GM12875 (cell line): ENCODE data around the gene REXO2.

Experiments used
- H3K4me3 ChIP-seq: one replicate; pipeline ENCODE4 v1.5.1; 2011; ENCODE audit warnings: low read depth, low read length, control low read depth
- TF ChIP-seq, protein P1 (sequence below): IDR thresholded peaks from 2 replicates; pipeline ENCODE4 v1.5.1; 2011; ENCODE audit warnings: low read depth, mild to moderate bottlenecking, control low read depth, inconsistent platforms, low read length, moderate library complexity, borderline replicate concordance; ENCODE audit not compliant: insufficient read depth

The REXO2 gene

DNA sequence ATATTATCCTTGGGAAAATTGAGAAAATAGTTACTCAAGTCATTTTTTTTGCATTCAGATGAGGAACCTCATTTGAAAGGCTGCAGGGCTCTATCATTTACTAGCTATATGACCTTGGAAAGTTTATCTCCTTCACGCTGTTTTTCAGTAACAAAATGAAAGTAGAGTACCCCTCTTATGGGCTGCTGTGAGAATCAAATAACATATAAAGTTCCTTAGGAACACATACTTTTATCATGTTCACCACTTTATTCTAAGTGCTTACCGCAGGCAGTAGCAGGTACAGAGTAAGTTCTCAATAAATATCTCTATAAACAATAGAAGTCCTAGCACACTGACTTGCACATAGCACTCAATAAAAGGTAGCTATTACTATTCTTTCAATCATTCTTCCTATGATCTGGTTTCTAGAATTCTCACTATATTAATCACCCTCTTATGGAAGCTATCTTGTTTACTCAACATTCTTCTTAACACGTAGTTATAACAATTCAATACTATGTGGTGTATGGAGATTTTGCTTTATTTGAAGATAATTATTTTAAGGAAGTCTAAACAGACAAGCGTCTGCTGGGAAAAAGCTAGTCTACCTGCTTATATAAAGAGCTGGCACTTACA is 40.9 kb upstream of the REXO2 start:
- no peak overlapping the region for H3K4me3 ChIP-seq
- TF ChIP-seq, protein P1, sequence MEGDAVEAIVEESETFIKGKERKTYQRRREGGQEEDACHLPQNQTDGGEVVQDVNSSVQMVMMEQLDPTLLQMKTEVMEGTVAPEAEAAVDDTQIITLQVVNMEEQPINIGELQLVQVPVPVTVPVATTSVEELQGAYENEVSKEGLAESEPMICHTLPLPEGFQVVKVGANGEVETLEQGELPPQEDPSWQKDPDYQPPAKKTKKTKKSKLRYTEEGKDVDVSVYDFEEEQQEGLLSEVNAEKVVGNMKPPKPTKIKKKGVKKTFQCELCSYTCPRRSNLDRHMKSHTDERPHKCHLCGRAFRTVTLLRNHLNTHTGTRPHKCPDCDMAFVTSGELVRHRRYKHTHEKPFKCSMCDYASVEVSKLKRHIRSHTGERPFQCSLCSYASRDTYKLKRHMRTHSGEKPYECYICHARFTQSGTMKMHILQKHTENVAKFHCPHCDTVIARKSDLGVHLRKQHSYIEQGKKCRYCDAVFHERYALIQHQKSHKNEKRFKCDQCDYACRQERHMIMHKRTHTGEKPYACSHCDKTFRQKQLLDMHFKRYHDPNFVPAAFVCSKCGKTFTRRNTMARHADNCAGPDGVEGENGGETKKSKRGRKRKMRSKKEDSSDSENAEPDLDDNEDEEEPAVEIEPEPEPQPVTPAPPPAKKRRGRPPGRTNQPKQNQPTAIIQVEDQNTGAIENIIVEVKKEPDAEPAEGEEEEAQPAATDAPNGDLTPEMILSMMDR, result no peak

DNA sequence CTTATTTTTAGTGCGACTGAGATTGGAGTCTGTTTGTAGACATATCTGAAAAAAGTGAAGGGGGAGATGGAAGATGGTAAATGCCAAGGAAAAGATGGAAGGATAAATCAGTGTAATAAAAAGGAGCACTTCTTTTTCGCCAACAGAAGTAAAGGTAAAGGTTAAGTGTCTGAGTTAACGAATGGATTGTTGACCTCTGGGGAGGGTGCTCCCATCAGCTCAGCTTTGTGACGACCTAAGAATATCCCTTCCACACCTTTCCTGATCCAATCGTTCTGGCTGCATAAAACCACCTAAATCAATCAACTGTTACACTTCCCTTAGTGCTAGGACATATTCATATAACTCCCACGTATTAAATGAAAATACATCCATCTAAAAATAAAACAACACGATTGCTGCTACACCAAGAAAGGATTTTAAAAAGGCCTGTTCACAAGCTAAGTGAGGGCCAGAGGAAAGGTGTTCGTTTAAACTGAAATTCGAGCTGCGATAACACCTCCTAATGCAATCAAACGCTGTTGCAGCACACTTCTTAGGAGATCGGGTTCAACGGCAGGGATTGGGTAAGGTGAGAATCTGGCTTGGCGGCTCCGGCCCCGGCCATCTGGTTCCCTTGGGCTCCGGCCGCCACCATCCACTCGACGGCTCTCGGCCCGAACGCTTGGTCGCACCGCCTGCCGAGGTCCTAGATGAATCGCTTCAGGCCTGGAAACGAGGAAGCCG is 39.6 kb upstream of the REXO2 start:
- TF ChIP-seq, protein P1, result no peak
- peak overlapping the region; percentile 86 for H3K4me3 ChIP-seq

DNA sequence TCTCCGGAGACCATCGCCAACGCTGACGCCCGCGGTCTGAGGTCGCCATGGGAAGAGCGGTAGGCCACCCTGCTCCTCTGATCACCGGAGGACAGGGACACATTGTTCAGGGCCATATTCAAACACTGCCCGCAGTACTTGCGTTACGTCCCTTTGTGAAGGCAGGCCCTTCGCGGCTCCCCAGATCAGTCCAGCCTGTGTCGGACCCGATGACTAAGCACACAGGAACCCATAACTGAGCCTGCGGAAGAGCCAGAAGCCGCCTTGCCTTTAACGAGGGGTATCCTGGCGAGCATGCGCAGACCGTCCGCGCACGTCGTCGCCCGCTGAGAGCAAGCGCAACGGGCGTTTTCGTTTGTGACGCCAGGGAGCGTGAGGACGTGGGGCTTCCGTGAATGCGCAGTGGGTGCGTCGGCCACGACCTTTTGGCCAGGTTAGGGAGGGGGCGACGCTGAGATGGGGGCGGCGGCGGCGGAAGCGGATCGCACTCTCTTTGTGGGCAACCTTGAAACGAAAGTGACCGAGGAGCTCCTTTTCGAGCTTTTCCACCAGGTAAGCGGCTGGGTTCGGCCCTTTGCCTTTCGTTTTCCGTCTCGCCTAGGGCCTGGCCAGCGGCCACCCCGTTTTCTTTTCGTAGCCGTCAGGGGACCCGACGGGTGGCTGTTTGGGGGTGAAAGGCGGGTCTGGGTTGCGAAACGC is 38.9 kb upstream of the REXO2 start, which contains the start of the genes C11orf71 and RBM7:
TSS of gene C11orf71 (minus strand) at position 296 of the 699 bp plus-strand sequence. CDS start at position 116, 180 bp downstream.
TSS of gene RBM7 (plus strand) at position 451 of the 699 bp plus-strand sequence. CDS start at position 457, 6 bp downstream.
- H3K4me3 ChIP-seq, result peak within 1 kb of the TSS; percentile 86
- TF ChIP-seq, protein P1, result no peak

DNA sequence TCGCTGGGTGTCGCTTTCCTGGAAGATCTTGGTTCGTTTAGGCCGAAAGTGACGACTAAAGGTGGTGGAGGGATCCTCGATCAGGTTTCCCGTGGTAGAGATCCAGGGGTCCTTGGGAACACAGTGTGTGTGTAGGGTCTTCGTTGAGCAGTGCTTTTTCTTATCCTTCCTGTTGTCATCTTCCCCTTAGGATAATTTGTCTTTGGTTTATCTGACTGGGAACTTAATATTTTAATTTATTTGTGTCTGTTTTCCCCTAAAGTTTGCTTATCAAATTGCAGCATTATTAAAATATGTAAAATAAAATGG is 38.4 kb upstream of the REXO2 start:
- H3K4me3 ChIP-seq, result peak overlapping the region; percentile 86
- TF ChIP-seq, protein P1, result no peak

DNA sequence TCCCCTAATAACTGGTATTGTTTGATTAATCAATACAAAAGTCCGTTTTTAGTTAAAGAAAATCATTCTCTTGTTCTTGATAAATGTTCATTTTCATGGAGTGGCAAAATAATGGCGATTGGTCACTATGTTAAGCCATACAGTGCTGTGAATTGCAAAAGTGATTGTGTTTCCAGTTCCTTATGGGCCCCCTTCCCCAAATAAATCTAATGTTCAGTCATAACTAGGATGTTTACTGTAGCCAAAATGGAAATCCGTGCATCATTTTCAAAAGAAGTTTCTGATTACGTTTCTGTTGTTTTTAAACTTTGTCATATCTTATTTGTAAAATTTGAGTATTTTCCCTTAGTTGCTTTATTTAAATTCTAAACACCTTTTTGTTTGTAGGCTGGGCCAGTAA is 38.0 kb upstream of the REXO2 start:
- TF ChIP-seq, protein P1, result no peak
- peak overlapping the region; percentile 86 for H3K4me3 ChIP-seq

DNA sequence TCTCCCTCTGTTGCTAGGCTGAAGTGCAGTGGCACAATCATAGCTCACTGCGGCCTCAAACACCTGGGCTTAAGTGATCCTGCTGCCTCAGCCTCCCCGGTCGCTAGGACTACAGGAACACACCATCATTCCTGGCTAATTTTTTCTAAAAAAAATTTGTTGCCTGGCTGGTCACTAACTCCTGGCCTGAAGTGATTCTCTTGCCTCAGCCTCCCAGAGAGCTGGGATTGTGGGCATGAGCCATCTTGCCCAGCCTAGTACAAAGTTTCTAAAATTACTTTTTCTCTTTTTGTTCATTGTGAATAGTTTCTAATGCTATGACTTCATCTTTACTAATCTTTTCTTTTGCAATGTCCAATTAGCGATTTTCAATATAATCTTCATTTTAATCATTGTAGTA is 26.3 kb upstream of the REXO2 start:
- TF ChIP-seq, protein P1, result no peak

DNA sequence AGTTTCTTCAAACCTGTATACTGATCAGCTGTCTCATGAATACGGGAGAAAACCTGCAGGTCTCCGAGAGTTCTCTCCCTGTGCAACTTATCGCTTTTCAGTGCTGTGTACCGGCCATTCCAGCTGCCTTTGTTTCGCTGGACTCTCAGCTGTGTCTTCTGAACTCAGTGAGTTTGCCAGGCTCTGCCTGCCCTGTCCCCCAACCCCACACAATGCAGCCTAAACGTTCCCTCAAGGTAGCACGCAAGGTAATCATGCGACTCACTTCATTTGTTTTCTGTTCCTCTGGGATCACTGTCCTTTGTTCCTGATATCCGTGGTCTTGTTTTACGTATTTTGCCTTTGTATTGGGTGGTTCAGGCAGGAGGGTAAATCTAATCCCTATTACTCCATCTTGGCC is 25.3 kb upstream of the REXO2 start:
- TF ChIP-seq, protein P1, result no peak
- H3K4me3 ChIP-seq, result no peak overlapping the region

More for the DNA sequence above, 26.3 kb upstream of the REXO2 start:
- no peak overlapping the region for H3K4me3 ChIP-seq
